Dermis microvascular lymphatic vessel endothelial cell (primary cell): ENCODE results near the gene PKNOX2. TPM values are rescaled to one million over a fixed set of nuclear protein-coding genes. Genes with fewer than 3 reads are reported as not detected.

Source experiments
- DNase-seq, 2 donors: peaks; one replicate each; pipeline versions ENCODE4 v3.0.0 to v3.0.0-alpha.2; 2010; ENCODE audit warnings: low read depth in 2 of 2
- total RNA-seq: library from RNA; depleted of rRNA; stranded (reverse); fragments of >200 nt; gene quantifications from 2 replicates; pipeline ENCODE4 v1.2.1, GENCODE V29; 2014

The PKNOX2 gene
- total RNA-seq, 1 donor from 2014 or later, result not detected

DNA sequence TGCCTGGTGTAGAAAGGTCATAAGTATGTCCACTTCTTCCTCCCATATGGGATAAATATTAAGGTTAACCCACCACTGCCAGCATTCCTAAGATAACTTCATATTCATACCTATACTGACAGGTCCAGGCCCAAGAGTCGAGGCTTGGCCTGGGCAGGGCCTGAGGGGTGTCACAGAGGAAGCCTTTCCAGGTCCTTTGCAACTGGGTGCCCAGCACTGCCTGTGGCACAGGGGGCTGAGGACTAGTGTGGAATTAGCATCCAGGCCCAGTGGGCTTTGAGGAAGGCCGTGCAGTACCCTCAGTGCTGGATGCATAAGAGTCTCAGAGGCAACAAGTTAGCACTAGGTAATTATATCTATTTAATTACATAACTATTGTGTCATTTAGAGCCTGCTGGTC, 65.4 kb downstream of the PKNOX2 start:
- DNase-seq, result no peak

DNA sequence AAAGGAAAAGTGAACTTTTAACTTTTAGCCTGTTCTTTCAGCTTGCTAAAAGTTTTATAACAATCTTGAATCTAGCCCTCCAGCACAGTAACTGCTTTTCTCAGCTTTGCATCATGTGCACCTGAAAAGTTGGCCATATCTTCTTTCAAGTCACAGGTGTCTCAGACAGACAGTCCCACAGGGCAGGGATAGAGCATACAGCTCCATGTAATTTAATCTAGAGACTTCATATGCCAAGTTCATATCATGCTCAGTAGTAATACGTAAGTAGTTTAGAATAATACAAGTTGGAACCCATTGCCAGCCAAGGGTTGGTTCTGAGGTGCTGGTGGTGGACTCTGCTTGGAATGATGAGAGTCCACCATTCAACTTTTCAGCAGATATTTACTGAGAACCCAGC, 68.6 kb downstream of the PKNOX2 start:
- no peak for DNase-seq

DNA sequence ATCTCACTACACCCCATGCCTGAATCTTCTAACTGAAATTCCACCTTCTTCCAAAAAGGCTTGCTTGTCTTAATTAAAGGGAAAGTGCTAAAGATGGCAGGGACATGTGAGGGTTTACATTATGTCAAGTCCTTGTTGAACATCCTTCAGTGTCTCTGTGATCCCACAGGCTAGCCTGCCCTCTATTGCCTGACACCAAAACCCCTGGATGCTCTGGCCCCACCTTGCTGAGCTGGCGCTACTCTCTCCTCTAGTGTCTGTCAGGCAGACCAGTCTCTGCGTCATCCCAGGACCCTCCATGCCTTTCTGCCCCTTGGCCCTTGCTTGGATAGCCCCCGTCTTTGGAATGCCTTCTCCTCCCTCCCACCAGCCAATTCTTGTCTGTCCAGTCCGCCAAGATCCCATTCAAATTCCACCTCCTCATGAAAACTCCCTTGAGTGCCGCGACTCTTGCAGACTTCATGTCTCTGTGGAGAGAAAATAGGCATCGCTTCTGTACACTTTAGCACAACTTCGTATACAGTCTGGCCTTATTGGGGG, 69.3 kb downstream of the PKNOX2 start:
- DNase-seq, result no peak

DNA sequence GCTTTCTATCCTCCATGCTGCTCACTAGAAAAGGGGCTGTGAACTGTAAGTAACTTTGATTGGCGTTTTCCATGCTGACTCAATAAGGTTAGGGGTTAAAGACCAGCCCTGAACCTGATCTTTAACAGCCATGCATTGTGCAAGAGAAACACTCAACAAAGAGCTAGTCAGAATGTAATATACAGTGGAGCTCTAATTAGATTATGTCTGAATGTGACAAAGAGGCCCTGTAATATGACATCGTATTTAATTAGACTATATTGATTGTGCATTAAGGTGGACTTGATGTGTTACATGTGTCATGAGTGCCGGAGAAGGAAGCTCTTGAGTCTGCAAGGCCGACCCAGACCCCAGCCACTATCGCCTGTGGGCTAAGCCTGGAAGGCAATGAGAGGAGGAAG, 70.5 kb downstream of the PKNOX2 start:
- no peak for DNase-seq

DNA sequence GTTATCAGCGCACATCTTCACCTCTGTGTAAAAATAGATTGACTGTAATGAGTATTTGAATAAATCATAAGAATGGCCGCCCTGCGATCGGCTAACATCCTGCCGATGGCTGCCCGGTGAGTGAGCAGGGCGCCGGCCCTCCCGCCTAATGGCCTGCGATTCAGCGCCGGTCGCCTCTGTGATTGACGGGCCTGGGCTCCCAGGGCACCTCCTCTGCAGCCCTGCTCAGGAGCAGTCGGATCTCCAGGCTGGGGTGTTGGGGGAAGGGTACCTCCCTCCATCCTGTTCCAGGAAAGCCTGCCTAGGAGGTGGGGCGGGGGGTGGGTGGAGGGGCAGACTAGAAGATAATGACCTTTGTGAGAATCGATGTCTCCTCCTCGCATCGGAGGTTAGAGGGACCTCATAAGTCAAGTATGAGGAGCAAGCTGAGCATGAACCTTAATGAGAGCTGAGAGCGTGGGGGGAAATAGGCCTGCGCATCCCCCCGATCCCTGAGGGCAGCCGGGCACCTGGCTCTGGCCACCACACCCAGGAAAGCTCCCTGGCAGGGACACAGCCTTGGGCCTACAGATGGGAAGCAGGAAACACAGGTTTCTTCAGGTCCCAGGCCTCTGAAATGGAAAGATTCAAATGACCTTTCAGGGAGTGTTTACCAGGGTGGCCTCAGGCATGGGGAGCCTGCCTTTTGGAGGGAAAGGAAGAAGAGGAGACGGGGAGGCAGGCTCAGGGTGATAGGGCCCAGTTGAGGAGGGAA, 71.7 kb downstream of the PKNOX2 start:
- DNase-seq, result no peak

DNA sequence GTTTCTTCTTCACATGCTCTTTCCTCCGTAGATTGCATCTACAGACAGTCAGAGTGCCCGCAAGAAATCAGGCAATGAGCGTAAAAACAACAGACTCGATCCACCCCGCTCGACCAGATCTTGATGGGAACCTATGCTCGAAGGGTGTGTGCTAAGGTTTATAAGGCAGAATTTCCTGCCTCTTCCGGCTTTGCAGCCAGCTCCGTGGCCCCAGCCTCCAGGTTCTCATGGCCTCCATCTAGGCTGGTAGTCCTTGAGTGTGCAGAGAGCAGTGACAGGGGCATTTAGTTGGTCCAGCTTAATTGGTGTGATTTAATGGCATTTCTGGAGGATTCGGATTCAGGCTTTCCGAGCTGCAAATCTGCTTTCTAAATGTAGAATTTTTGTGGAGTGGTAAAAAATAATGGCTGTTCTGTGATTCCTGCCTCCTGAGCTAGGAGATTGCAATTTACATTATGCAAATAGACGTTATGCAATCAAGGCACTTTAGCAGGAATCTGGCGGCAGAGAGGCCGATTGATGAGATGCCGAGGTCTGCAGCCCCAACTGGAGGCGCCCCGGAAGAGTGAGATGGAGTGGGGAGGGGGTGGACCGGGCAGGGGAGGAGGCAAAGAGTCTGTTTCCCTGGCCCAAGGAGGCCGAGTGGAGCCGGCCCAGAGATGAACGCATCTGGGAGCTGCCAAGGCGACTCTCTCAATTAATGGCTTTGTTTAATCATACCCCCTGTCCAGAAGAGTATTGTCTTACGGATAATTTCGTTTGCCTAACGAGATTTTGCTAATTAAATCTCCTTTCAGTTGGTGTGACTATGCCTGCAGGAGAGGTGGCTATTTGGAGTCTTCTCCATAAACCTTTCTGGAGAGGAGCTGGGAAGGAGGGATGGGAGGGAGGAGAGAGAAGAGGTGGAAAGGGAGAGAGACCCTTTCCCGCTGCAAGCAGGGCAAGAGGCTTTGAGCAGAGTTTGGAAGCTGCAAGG, 75.3 kb downstream of the PKNOX2 start:
- DNase-seq, result no peak

DNA sequence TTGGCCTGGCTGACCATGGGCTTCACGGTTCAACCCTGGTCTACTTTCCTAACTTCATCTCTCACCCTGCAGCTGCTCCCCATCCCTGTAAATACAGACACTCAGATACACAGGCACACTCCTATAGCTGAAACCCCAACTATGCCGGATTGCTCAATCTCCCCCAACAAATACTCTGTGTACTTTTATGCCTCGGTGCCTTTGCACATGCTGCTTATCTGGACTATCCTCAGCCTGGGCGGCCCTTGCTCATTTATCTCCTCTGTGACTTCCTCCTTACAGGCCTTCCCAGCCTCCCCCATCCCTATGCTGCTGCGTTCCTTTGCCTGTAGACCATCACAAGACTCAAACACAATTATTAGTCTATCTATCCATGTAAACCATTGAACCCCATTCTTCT, 76.6 kb downstream of the PKNOX2 start:
- DNase-seq, result no peak

DNA sequence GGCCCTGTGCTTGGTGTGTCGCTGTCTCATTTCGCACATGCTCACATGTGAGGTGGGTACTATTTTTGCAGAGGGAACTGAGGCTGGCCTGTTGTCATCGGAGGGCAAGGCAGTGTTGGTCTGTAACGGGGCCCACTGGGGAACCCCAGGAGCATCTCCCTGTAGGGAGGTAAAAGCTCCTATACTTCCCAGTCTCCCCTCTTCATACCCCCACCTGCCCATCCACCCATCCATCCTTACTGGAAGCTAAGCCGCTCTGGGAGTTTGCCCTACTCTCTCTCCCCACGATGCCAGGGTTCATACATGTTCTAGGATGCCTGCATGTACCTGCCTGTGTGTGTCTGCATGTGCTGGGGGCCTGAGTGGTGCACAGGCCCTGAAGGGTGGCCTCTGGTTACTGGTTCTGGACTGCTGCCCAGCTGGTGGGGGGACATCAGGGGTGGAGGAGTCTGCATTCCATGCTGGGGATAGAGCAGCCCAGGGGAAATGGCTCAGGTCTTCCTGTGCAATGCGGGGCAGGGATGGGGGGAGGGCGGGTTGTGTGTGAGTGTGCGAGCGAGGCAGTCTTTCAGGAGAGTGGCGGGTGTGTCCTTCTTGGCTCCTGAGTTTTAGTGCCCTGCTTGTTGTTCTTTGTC, 77.7 kb downstream of the PKNOX2 start:
- peak in 1 of 2 donors; percentile 3 for DNase-seq

DNA sequence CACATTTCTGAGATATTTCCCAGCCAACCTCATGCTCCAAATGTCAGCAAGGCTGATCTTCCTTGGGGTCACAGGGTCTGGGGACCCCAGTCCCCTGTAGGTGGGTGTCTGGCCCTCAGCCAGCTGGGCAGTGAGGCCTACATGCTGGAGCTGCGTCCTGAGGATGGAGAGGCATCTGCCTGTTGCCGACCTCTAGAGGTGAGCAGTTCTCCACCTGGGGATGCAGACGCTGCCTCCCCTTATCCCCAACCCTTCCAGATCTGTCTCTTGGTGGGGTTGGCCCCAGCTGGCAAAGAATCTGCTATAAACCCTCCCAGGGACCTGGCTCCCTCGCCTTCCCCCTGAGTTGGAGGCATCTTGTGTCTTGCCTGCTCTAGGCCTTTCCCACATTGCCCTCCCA, 79.6 kb downstream of the PKNOX2 start:
- DNase-seq, result no peak

DNA sequence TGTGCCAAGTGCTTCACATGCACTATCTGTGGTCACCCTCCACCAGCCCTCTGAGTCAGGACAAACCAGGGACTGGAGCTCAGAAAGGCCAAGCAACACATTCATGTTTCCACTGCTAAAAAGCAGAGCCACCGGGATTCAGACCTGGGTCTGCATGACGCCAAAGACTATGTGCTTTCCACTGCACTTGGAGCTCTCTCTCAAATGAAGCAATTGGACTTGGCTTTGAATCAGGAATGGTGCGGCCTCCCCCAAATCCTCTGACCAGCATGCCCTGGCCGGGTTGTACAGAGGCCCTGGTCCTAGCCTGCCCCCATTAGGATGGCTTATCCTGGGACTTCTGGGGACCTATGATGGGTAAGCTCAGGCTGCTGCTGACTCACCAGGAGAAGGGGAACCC, 80.7 kb downstream of the PKNOX2 start:
- DNase-seq, result no peak

DNA sequence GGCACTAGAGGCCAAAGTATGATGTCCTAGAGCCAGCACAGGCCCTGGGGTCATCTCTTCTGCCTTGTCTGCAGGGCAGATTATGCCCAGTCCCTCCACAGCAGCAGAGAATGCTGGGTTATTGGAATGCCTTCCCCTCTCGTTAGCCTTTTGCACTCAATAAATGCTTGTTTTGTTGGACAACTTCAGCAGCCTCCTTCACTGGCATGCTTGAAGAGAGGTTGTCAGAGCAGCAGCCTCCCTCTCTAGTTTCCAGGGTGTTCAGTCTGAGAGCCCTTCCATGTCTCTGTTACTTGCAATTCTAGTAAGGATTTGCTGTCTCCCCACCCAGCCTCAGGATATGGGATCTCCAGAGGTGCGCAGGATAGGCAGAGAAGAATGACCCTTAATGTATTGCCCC, 82.9 kb downstream of the PKNOX2 start:
- DNase-seq, result no peak

DNA sequence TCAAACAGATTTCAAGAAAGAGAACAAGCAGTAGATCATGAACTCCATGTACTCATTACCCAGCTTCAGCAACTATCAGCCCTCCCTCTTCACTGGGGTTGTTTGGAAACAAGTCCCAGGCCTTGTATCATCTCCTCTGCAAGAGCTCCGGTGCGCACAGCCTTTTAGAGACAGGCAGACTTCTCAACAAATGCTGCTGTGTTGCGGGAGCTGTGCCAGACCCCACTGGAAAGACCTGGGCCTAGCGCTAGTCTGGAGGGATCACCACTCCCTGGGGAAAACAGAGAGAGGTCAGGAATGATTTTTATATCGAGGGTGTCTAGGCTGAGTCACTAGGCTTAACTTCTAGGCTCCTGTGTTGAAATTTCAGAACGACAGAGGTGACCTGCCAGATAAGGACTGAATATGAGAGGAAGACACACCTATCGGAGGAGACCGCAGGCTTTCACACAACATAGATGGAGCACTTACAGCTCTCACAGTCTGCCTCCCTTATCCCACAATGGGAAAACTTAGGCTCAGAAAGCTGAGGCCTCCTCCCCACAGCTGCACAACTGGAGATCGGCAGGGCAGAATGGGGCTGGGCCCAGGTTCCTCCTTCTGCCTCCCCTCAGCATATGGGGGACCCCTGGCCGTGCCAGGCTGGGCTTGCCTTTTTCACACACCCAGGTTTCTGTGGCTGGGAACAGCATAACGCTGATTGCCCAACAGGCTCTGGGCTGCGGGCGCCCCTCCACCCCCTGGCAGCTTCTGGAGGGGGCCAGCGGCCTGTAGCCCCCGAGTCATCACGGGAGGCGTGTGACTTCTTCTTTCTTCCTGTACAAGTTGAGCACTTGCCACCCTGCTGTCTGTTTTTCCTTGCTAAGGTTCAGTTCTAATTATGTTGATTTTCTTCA, 86.0 kb downstream of the PKNOX2 start:
- no peak for DNase-seq

DNA sequence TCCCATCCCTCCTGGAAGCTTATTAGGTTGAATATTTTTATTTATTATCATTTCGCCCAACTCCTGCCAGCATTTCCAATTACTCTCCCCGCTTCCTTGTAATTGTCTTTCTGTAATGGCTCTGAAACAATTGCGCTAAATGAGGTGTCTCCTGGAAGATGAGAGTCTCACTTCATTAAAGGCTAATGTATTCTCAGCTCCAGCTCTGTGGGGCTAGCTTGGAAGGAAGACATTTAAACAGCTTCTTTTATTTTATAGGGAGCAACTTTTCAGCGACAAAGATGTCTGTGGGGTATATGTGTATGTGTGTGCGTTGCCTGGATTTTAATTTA, 86.6 kb downstream of the PKNOX2 start:
- no peak for DNase-seq

DNA sequence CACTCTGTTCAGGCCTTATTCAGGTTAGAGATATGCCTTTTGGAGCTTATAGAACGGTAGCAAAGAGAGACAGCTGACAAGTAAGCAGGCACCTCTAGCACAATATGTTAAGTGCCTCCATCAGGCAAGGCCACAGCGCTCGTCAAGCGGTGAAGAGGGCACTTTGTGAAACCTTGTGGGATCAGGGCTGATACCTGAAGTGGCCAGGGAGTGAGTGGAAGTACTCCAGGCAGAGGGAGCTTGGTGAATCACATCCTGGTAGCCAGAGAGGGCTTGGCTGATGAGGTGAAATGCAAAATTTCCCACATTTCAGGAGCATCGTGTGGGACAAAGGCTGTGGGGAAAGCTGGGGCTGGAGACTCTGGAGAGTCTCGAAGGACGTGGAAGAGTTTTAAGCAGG, 87.4 kb downstream of the PKNOX2 start:
- DNase-seq, result no peak

DNA sequence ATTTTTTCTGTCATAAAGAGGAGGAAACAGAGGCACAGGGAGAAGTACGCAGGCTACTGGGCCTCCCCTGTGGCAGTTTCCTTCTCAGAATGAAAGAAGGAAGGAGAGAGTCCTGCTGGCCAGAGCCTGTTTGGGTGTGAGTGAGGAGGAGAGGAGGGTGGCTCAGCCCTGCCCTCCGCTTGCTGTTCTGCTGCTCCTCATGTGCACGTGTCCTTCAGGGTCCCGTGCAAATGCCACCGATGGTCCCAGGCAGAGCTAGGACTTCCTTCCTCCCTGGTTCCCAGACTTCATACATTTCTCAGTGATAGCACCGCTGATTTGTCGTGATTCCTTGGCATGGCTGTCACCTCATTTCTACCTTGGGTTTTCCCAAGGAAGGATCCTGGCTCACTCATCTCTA, 88.7 kb downstream of the PKNOX2 start:
- DNase-seq, result no peak

DNA sequence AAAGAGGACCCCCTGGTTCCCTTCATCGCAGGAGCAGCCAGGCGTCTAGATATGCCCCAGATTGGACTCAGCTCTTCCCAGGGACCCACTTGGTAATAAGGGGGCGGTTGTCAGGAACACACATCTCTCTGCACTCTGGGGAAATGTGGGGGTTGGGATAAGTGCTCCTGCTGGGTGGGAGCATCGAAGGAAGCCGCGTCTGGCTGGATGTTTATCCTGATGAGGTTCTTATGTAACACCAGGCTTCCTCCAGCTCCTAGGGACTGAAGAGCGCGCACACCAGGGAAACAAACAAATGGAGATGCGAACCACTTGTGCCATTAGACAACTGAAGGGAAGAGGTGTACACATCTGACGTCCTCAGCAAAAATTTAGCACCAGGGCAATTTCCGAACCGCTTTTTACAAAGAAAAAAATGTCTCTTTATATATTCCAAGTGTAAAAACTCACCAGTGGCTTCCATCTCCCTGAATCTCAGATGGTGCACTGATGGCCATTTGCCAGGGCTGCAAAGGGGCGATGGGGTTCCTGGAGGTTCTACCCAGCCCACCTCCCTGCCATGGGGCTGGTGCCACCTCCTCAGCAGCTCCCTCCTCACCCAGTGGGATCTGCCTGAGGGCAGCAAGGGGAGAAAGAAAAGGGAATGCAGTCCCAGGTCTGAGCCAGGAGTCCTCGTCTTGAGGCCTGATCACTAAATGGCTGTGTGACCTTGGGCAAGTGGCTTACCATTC, 89.4 kb downstream of the PKNOX2 start:
- DNase-seq, result no peak

DNA sequence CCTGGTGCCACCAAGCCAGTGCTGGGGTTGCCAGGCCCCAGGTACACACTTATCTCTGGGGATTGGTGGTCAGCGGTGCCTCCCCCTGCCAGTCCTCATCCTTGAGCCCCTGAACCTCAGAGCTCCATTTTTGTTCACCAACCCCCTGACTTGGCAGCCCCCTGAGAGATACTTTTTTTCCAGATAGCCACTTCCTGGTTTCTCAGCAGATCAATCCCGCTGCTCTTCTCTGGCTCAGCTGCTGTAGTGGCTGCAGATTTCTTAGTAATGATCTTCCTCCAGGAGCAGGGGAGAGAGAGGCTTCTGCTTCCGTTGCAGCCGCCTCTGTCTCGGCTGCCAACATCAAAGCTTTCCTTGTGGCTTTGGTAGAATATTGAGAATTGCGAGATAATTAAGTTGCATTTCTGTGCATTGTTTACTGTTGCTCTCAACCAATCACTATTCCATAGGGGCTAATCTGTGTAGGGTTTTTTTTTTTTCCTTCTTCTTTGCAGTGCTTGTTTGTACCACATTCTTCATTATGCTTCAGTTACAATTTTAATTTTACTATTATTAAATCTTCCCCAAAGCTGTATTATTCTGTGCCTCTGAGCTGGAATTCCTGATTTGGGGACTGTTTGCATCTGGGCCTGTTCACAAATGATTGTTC, 92.1 kb downstream of the PKNOX2 start:
- DNase-seq, result no peak

DNA sequence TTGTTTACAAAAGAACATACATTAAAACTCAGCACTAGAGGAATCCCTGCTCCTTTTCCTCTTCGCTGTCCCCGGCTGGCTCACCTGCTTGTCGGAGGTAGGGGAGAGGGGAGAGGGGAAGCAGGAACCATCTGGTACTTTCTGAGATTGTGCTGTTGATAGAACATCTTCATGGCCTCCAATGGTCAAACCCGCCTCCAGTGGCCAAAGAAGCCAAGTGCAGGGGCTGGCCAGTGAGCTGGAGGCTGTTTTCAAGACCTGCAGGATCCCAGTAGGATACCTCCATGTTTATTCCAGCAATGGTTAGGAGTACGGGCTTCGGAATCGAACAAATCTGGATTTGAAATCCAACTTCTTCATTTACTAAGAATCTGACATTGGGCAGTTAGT, 92.6 kb downstream of the PKNOX2 start:
- peak in 1 of 2 donors; percentile 8 for DNase-seq

DNA sequence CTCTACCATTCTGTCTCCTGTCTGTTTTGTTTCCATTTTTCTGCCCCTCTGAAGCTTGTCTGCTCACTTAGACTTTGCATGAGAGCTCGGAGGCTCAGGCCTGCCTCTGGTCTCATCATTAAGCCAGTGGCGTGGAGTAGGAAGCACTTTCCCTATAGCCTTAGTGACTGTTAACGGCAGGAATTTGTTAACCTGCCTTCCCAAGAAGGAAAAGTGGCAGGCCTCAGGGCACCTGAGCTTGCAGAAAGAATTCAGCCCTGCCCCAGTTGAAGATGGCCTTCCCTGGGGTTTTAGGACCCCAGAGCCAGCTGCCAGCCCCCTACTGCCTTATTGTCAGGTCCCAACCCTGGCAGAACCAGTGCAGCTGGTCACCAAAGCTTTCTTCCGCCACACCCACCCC, 93.2 kb downstream of the PKNOX2 start:
- no peak for DNase-seq
